Measurements from ENCODE around the gene RXFP1.
A peak's percentile ranks its signal among the peaks of the same experiment; 100 is the strongest.

The RXFP1 gene

GRCh38 chr4:158671915-158672806, 150.5 kb downstream of the RXFP1 start, which contains the start of gene ETFDH:
ETFDH (plus strand) TSS chr4:158672296; CDS start chr4:158672457, 161 bp downstream.
- Histone ChIP-seq H3K9ac (ENCODE audit: low read length) (peak within 1 kb of the TSS; percentile 93), H3K4me3 (ENCODE audit: insufficient read depth, low read length, poor library complexity, severe bottlenecking) (peak within 1 kb of the TSS; percentile 90), H3K4me2 (ENCODE audit: low read depth, low read length, poor library complexity, severe bottlenecking) (peak within 1 kb of the TSS; percentile 79), H3K79me2 (ENCODE audit: insufficient read depth, low read length) (peaks cover 38% of the 10 kb centered on the region), H3K9me3 (ENCODE audit: insufficient read depth, low read length) (no peaks in the 10 kb centered on the region), H2AFZ (ENCODE audit: low read depth, low read length, severe bottlenecking) (peak within 1 kb of the TSS; percentile 94), H3K27me3 (ENCODE audit: low read length) (no peaks in the 10 kb centered on the region), H3K9me2 (replicated peaks; ENCODE audit: insufficient read depth, low read length) (no peaks in the 10 kb centered on the region), H3K36me3 (ENCODE audit: low read length) (peaks cover 18% of the 10 kb centered on the region), H4K20me1 (ENCODE audit: low read depth, low read length) (peaks cover 19% of the 10 kb centered on the region), H3F3A (ENCODE audit: insufficient read depth) (peaks cover 17% of the 10 kb centered on the region; the same call in 1 of the 2 replicates), H3K27ac (ENCODE audit: low read depth, low read length) (peak within 1 kb of the TSS; percentile 75)
- TF ChIP-seq CTCF (IDR thresholded peaks at IDR 0.05; ENCODE audit: insufficient read depth, low read length, poor library complexity, severe bottlenecking) = peak; percentile 83
- no peak for TF ChIP-seq EZH2phosphoT487 (conservative IDR thresholded peaks at IDR 0.05; ENCODE audit: low read length)

GRCh38 chr4:158673633-158674032, 152.0 kb downstream of the RXFP1 start:
- Histone ChIP-seq H3K4me3 (ENCODE audit: insufficient read depth, low read length, poor library complexity, severe bottlenecking) (no peak overlapping the region), H3K79me2 (ENCODE audit: insufficient read depth, low read length) (peaks cover 31% of the 10 kb centered on the region), H3K9me3 (ENCODE audit: insufficient read depth, low read length) (no peaks in the 10 kb centered on the region), H3K27me3 (ENCODE audit: low read length) (no peaks in the 10 kb centered on the region), H3K36me3 (ENCODE audit: low read length) (peaks cover 8% of the 10 kb centered on the region), H2AFZ (ENCODE audit: low read depth, low read length, severe bottlenecking) (no peak overlapping the region), H3K9me2 (replicated peaks; ENCODE audit: insufficient read depth, low read length) (no peaks in the 10 kb centered on the region), H4K20me1 (ENCODE audit: low read depth, low read length) (peaks cover 9% of the 10 kb centered on the region), H3K27ac (ENCODE audit: low read depth, low read length) (no peak overlapping the region), H3K9ac (ENCODE audit: low read length) (no peak overlapping the region), H3F3A (ENCODE audit: insufficient read depth) (0 out of 2 replicates have a peak, but pooled peaks cover 8% of the 10 kb centered on the region), H3K4me2 (ENCODE audit: low read depth, low read length, poor library complexity, severe bottlenecking) (peak overlapping the region; percentile 79)
- TF ChIP-seq EZH2phosphoT487 (conservative IDR thresholded peaks at IDR 0.05; ENCODE audit: low read length) (no peak), CTCF (IDR thresholded peaks at IDR 0.05; ENCODE audit: insufficient read depth, low read length, poor library complexity, severe bottlenecking) (no peak)

GRCh38 chr4:158676076-158676475, 154.4 kb downstream of the RXFP1 start:
- Histone ChIP-seq H4K20me1 (ENCODE audit: low read depth, low read length) (no peaks in the 10 kb centered on the region), H3K9me2 (replicated peaks; ENCODE audit: insufficient read depth, low read length) (no peaks in the 10 kb centered on the region), H3F3A (ENCODE audit: insufficient read depth) (no peaks in the 10 kb centered on the region), H3K9ac (ENCODE audit: low read length) (no peak overlapping the region), H3K27me3 (ENCODE audit: low read length) (no peaks in the 10 kb centered on the region), H3K79me2 (ENCODE audit: insufficient read depth, low read length) (peaks cover 9% of the 10 kb centered on the region), H3K4me2 (ENCODE audit: low read depth, low read length, poor library complexity, severe bottlenecking) (no peak overlapping the region), H3K27ac (ENCODE audit: low read depth, low read length) (no peak overlapping the region), H2AFZ (ENCODE audit: low read depth, low read length, severe bottlenecking) (no peak overlapping the region), H3K36me3 (ENCODE audit: low read length) (no peaks in the 10 kb centered on the region), H3K9me3 (ENCODE audit: insufficient read depth, low read length) (no peaks in the 10 kb centered on the region), H3K4me3 (ENCODE audit: insufficient read depth, low read length, poor library complexity, severe bottlenecking) (no peak overlapping the region)
- TF ChIP-seq EZH2phosphoT487 (conservative IDR thresholded peaks at IDR 0.05; ENCODE audit: low read length) (no peak), CTCF (IDR thresholded peaks at IDR 0.05; ENCODE audit: insufficient read depth, low read length, poor library complexity, severe bottlenecking) (no peak)

All from SU-DHL-6 (cell line).